ENCODE results near the gene FOCAD.
"Not testable (repeated sequence)": the region's sequence is repeated elsewhere in the genome, so short reads cannot be mapped to it uniquely, and the experiment has no call there.

FOCAD gene

DNA sequence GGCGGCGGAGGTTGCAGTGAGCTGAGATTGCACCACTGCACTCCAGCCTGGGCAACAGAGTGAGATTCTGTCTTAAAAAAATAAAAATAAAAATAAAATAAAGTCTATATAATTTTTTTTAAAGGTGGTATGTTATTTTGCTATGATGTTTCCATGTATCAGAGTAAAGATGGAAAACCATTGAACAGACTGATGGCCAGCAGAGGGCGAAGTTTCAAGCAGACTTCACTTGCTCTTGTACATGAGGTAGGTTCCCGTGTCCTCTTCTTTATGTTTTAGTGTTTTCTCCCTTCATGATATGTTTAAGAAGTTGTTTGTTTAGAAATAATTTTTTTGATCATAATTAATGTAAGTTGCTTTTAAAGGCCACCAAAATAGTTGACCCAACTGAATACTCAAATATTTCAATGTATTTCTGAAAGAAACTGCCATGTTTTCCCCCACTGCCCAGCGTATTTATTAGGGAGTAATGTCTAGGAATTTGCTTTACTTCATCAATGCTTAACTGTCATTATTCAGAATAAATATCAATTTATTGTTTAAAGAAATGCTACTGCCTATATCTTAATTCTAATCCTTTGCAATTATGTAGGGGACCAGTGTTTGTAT is 201.0 kb downstream of the FOCAD start:
- peak in 1 of 2 experiments; percentile 17 for DNase-seq

DNA sequence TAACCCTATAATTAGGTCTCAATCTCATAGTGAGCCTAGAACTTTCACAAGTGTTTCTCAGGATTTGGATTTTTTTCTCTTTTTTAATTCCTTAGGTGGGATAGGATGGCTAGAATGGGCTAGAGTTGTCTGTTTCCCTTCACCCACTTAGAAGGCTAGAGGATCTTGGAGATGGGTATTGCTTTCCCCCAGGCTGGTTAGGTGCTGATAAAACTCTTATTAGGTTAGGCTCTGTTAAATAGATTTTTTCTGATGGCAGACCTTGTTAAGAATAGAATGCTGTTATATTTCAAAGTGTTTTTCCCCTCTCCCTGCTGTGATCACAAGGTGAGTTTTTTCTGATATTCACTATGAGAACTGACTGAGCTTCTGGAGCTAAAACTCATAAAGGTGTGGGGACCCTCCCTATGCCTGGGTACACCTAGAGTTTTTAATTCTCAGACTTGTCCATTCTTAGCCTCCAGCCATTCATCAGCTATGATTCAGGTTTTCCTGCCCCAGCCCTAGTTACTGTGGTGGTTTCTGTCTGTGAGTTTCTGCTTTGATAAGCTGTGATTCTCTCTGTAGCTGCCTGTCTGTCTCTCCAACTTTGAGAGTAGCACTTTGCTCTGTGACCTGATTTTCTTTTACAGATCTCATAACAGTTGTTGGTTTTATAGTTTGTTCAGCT is 215.0 kb downstream of the FOCAD start:
- no peak for DNase-seq

DNA sequence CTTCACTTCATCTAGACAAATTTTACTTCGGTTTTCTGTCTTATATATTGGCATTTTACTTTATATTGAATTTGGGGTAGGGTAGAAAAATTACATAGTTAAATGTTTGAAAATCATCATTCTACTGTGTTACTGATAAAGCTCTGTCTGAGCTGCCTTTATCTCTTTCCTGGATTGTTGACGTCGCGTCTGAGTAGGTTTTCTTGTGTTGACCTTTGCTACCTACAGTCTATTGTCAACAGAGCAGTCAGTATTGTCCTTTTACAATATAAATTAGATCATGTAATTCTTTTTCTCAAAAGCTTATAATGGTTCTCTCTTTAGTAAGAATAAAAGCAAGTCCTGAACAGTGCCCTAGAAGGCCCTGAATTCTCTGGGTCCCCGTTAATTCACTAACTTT is 219.2 kb downstream of the FOCAD start:
- DNase-seq, result no peak

DNA sequence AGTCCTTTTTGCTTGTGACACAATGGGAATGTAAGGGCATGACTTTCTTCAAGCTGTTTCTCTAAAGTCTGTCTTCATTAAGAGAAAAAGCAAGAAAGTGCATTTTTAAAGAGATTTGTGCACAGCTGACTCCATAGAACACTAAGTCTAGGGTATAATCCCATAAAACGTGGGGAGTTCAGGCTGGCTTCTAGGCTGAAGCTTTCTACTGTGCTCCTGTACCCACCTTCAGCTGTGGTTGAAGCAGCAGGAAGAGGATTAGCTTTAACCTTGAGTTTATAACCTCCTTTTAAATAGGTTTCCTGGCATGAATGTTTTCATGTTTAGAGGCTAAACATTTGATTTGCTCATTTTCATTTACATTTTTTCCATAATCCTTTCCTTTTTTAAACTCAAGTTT is 220.9 kb downstream of the FOCAD start:
- no peak for DNase-seq

DNA sequence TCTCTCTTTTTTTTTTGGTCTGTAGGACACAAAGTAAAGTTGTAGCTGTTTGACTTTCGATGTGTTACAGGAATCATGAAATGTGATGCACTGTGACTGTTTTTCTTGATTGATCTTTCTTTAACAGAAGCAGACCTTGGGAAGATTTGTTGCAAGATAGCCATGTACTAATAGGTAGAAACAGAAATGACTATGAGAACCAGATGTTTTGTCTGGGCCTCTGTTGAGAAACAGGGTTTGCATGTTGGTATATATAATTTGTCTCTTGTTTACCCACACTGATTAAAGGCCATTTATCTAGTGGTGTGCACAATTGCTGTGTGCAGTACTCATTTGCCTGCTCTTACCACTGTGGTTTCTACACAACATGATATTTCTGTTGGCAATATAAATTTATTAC is 222.3 kb downstream of the FOCAD start:
- no peak for DNase-seq

DNA sequence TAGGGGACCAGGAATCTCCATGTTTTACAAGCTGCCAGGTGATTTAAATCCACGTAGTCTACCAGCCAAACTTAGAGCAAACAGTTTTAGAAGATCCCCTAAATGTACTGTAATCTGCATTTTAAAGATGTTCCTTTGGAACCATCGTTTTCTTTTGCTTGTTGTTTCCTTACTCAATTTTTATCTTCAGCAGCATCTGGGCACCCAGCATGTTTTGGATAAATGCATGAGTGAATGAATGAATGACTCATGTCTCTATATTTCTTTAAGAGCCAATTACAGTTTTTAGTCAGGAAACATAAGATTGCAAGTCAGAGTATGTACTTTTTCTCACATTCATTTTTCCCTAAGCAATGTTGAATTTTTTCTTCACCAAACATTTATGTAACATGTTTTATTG is 224.4 kb downstream of the FOCAD start:
- no peak for DNase-seq

DNA sequence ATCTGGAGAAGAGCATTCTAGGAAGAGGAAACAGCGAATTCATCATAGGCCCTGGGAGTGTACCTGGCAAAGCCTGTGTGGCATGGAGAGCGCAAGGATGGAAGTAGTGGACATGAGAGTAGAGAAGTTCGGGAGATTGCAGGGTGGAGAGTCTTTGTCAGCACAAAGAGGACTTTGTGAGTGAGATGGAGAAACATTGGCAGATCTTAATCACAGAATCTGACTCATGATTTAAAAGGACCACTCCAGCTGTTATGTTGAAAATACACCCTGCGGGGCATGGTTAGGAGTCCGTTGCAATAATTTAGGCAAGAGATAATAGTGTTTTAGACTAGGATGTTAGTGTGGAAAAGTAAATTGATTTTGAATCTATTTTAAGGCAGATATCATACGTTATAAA is 230.5 kb downstream of the FOCAD start:
- DNase-seq, result no peak

DNA sequence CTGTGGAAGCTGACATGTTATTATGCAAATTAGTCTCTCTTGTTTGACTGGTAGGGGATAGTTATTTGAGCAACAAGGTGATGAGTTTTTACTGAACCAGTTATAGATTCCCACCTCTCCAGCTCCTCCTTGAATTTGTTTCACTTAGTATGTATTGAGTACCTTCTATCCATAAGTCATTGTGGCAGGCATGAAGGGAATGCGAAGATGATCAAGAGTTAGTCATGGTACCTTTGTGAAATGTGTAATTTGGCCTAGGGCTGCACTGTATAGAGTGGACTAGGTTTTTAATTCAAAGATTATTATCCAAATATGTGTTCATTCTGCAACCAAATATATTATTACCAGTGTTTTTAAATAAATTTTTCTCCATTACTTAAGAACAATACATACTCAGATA is 237.3 kb downstream of the FOCAD start:
- DNase-seq, result no peak

DNA sequence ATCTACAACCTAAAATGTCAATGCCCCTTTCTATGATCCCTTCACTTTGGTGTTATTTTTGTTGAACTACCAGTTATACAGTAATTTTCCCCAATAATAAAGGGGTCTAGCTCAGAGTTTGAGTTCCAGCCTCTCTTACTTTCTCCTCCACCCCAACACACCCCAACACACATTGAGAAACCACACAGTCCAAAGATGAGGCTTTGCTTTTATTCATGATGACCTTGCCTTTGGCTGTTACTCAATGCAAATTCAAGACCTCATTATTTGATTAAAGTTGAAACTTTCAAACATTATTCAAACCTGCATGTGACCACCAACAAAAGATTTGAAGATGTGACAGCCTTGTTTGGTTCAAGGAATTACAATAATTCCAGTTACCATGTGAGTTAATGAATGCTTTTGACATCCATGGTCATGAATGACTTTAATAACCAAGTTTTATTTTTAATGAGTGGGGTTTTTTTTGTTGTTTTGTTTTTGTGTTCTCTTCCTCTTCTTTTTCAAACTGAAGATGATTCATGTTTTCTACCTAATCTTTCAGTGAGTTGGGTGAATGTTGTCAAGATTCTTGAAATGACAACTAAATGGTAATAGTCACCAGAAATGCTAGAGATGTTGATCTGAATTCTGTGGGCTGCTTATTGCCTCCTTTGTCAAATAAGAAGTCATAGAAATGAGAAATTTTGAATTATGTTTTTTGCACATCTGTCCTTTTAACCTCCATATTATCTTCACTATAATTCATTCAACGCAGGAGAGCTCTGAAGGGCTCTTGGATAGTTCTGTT is 241.4 kb downstream of the FOCAD start:
- no peak for DNase-seq

DNA sequence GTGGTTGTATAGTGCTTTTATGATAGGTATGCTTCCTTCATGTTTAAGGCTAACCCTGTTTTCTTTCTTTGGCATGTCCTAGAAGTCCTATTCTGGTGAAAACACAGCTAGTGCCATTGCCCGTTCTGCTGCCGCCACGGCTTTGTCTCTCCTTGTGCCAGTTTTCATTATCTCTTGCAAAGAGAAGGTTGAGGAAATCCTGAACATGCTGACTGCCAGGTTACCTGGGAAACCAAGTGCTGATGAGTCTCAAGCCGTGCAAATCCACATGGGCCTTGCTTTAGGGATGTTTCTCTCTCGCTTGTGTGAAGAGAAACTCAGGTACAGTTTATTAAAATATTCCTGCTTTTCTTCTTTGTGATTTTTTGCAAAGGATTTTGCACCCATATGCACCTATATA is 245.2 kb downstream of the FOCAD start:
- no peak for DNase-seq

DNA sequence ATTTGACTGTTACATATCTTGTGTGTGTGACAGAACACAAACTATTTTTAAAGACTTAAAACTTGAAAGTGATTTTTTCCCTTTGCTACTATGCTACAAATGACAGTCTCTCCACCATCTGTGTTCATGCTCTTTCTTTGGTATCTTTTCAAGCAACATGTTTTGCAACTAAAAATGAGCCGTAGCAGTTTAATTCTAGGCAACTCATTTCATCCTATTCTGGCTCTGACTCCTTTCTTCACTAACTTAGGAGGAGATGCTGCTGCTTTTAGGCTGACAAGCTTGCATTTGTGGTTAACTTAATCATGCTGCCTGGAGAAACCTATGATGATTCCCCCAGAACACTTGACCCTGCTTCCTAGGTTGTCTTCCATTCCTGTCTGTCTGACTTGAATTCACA is 246.8 kb downstream of the FOCAD start:
- no peak for DNase-seq

DNA sequence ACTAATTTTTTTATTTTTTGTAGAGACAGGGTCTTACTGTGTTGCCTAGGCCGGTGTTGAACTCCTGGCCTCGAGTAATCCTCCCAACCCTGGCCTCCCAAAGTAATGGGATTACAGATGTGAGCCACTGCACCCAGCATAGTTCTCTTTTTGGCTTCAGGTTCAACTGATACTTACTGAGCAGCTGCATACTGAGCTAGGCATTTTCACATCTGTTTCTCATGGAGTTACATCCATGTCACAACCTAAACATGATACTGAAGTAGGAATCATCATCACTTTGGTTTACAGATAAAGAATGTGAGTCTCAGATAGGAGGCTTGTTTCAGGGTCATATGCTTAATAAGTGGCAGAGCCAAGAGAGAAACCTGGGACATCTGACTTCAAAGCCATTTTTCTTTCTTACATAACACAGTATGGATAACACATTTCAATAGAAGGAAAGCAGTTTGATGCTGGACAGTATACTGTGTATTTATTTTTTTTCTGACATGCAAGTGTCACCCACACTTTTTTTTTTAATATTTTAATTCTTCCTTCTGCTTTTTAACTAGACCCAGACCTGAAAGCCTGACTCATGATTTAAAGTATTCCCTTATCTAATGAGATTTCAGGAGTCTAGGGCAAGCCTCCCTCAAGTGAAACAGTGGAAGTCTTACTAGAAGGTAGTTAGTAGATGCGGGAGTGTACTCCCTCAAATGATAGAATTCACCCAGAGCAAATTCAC is 256.6 kb downstream of the FOCAD start:
- DNase-seq, result no peak

DNA sequence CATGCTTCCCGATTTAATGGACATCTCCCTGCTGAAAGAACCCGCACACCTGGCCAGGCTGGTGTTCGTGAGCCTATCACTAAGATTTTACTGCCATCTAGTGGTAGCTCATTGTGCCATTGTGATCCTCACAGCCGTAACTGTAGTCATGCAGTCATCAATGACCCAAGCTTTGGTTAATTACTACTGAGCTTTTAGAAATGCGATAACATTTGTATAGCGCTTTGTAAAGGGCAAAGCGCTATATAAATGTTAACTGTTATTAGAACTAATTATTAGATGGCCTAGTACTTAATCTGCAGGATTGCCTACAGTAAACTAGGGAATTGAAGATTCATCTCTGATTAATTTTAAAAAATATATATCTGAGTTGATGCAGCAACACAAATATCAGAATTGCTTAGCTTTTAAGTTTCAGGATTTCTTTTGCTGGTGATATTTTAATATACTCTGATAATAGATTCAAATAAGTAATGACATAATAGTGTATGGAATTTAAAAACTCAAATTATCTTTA is 257.2 kb downstream of the FOCAD start:
- peak; percentile 23 to 55 for DNase-seq

DNA sequence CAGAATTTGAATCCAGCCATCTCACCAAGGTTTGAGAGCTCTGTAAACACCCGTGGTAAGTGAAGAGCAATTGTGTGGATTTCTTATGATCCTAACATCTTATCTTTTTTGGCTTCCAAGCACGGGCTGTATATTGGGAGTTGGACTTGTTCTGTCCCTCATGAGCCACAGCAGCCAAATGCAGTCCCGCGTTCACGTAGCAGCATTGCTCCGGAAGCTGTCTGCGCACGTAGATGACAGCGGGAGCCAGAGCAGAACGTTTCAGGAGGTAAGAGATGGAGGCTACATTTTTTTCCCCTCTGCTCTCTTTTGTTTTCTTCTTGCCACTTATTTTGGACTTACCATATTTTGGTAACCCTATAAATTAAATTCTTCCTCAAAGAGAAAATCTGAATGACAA is 260.4 kb downstream of the FOCAD start:
- no peak for DNase-seq

DNA sequence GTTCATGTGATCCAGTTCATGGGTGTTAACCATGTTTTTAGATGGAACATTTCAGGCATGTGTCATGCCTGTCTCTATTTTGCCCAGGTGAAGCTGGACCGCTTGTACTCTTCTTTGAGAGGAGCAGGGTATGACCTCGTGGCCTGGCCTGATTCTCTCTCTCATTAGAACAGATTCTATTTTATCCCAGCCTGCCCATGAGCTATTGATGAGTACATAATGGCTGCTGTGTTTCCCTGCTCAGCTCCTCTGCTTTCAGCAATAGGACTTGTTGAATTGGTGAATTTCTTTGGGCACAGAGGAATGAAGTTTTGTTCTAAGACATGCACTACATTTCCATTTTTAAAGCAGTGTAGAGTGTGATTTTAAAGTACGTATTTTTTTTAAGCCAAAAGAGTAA is 261.2 kb downstream of the FOCAD start:
- no peak for DNase-seq

DNA sequence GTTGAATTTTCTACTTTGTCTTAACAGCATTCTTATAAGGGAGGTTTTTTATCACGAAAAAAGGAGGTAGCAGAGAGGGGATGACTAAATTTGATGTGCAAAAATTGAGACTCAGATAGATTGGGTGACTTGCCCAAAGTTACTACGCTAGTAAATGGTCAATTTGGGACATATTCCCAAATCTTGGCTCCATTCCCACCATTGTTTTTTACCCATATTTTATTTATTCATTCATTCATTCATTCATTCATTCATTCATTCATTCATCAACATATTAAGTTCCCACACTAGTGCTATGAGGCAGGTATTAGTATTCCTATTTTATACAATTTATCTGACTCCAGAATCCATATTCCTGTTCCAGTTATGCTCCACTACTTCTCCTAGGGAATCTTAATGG is 261.8 kb downstream of the FOCAD start:
- DNase-seq, result no peak

DNA sequence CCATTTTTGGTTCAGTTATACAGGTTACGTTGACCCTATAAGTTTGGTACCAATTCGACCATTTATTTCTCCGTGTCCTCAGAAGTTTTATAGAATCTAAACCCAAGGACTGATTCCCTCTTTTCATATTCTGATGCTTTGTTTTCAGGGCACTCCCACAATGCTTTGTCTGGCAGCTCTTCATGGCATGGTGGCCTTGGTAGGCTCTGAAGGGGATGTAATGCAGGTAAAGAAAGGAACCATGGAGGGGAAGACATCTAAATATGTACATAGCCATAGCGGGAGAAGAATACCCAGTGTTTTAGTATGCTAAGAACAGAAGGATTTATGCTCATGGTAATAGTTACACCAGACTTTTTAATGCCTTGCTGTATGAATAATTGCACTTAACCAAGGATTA is 264.6 kb downstream of the FOCAD start:
- no peak for DNase-seq

DNA sequence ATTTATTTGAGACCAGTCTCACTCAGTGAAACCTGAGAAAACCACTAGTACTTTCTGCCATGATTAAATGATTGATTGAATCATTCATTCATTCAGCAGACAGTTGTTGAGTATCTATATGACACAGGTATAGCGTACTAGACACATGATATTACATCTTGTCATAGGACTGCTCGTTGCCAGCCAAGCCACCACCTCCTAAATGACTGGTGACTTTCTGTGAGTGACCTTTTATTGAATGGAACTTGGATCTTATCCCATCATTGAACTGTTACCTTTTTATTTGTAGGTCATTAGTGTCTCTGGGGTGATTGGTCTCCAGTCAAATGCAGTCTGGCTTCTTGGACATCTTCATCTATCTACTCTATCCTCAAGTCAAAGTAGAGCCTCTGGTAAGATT is 266.6 kb downstream of the FOCAD start:
- DNase-seq, result no peak

DNA sequence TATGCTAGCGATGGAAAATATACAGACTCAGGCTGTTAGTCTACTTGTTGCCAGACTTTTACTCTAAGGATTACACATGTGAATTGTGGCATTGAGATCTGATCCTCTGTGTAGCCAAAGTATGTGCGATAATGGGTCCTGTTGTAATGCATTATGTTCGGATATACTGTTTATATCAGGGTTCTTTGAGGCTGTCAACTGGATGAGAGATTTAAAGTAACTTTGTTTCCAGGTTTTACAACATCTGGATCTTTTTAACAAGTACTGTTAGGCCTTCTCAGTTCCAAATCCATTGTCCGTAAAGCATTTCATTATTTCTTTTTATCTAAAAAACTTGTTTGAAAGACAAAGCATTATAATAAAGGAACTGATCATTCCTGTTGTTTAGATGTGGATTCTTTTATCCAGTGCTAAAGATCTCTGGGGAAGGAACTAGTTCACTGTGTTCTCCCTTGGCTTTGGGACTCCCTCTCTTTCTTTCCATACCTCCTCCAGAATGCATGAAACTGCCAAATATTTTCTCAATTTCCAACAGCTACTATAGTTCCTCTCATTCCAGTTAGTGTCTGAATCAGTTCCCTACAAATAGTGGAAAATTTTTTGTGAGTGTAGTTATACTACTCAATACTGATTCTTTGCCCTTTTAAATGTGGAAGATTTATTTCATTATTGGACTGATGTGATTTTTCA is 278.6 kb downstream of the FOCAD start:
- DNase-seq, result no peak

DNA sequence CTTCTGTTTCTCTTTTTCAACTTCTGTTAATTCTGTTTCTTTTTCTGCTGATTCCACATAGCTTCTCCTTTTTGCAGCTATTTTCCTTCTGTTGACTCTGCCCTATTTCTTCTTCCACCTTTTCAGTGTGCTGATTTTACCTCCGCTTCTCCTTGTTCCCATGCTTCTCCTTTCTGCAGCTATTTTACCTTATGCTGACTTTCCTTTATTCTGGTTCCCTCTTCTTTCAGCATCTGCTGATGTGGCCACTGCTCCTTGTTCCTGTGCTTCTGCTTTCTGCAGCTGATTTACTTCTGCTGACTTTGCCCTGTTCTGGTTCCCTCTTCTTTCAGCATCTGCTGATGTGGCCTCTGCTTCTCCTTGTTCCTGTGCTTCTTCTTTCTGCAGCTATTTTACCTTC is 288.6 kb downstream of the FOCAD start:
- no peak for DNase-seq

DNA sequence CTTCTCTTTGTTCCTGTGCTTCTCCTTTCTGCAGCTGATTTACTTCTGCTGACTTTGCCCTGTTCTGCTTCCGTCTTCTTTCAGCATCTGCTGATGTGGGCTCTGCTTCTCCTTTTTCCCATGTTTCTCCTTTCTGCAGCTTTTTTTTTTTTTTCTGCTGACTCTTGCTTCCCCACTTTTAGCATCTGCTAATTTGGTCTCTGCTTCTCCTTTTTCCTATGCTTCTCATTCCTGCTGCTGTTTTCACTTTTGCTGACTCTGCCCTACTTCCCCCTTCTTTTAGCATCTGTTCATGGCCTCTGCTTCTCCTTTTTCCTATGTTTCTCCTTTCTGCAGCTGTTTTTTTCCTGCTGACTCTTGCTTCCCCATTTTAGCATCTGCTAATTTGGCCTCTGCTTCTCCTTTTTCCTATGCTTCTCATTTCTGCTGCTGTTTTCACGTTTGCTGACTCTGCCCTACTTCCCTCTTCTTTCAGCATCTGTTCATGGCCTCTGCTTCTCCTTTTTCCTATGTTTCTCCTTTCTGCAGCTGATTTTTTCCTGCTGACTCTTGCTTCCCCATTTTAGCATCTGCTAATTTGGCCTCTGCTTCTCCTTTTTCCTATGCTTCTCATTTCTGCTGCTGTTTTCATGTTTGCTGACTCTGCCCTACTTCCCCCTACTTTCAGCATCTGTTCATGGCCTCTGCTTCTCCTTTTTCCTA is 289.3 kb downstream of the FOCAD start:
- DNase-seq, result not testable (repeated sequence)
